HG02943 (cell line): ENCODE results near the gene CREB3L1.
A peak's percentile ranks its signal among the peaks of the same experiment; 100 is the strongest.

Experiments used
- ATAC-seq: cut with Tn5 transposase; IDR thresholded peaks from one replicate; pipeline ENCODE4 v1.9.1; 2021; ENCODE audit warnings: mild to moderate bottlenecking, low read depth, moderate library complexity; ENCODE audit not compliant: unreplicated experiment

The CREB3L1 gene

DNA sequence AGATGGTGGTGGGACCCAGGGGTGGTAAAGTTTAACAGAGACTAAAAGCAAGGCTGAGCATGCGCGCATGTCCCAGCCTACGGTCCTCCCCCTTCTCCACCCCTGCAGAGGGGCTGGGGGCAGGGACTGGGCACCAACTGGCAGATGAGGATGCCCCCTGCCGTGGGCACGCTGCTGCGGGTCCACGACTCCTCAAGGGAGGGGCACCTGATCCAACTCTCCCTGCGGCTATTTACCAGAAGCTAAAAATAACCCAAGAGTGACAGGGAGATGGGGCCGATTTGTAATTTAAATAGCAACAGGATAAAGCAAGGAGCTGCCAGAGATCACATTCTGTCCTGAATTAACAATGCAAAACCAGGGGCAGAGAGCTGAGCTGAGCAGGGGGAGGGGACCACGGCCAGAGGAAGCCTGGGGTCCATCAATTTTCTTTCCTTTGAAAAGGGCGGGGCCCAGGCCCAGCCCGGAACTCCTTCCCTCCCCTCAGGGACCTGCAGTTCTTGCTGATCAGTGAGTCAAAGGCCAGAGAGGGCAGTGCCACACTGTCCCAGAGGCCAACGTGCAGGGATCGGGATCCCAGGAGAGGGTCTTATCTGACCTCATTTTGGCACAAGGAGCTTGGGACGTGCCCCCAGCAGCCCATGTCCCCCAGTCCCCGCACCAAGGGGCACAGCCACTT is 61.7 kb downstream of the CREB3L1 start:
- ATAC-seq: no peak

DNA sequence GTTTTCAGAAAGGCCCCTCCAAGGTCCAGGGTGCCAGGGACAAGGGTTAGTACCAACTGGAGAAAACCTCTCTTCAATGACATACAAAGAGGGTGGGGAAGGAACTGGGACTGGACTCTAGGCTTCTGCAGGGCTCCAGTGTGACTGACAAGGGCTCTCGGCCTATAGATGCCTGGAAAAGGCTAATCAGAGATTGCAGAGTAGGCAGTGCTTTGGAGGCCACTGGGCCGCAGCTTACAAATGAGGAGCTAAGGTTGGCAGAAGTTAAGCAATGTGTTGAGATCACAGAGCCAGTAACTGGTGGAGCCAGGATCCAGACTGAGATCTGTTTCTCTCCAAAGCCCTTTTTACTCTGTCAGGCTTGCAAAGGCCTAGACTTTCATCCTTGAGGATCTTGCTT is 62.4 kb downstream of the CREB3L1 start:
- no peak for ATAC-seq

DNA sequence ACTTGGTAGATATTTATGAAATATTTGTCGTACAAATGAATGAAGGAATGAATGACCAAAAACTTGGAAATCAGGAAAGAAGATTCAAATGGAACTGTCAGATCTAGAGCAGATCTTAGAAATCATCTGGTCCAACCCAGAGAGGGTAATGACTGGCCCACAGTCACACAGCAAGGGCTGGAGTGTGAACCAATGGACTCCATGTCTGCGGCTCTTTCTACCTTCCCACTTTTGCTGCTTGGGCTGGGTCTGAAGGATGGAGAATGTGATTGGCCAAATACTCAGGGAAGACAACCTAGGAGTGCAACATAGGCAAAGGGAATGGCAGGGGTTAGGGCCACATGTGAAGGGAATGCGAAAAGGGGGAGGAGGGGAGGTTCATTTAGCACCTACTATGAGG is 64.0 kb downstream of the CREB3L1 start:
- no peak for ATAC-seq

DNA sequence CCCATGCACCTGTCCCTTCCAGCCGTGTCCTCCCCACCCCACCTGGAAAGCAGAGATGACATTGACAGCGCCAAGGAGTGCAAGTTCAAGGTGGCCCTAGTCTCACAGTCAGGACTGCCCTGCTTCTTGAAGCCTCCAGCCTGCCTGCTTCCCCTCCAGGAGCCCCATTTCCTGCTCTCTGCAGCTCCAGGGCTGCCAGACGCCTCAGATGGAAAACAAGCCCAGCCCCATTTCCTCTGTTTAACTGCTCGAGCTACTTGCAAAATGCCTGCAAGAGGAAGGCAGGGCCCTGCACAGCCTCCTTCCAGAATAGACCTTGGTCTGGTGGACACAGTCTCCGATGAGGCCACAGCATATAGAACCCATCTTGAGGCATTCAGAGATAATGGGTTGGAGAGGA is 64.8 kb downstream of the CREB3L1 start:
- ATAC-seq: no peak

DNA sequence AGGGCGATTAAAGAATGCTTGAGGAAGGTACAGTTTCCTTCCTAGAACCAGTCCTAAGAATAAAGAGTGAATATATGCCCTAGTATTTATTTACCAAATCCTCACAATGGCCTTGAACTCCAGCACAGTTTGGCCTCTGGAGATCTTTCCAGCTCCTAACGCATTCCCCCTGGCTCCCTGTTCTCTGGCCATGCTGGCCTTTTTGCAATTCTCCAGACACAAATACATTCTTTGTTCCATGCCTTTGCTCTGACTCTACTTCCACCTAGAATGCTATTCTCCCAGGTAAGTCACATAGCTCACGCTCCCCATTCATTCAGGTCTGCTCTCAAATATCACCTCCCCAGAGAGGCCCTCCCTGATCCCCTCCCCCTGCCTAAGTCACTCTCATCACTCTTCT is 66.1 kb downstream of the CREB3L1 start:
- ATAC-seq: no peak

DNA sequence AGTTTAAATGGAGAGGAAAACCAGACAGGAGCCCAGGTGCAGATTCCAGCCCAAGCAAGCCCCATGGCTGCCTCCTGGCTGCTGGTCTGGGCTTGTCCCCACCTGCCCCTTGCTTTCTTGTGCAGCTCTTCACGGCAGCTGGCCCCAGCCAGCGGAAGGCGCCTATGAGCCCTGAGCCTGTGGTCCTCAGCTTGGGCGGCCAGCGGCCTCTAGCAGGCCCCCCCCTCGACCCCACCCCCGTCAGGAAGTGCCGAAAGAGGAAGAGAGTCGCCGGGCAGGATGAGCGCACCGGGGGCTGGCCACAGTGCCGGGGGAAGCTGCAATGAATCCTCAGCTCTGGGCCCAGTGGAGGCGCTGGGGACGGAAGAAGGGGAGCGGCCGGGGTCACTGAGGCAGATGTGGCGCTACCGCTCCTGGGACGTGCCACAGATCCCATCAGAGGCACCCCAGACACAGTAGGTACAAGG is 67.7 kb downstream of the CREB3L1 start:
- no peak for ATAC-seq

DNA sequence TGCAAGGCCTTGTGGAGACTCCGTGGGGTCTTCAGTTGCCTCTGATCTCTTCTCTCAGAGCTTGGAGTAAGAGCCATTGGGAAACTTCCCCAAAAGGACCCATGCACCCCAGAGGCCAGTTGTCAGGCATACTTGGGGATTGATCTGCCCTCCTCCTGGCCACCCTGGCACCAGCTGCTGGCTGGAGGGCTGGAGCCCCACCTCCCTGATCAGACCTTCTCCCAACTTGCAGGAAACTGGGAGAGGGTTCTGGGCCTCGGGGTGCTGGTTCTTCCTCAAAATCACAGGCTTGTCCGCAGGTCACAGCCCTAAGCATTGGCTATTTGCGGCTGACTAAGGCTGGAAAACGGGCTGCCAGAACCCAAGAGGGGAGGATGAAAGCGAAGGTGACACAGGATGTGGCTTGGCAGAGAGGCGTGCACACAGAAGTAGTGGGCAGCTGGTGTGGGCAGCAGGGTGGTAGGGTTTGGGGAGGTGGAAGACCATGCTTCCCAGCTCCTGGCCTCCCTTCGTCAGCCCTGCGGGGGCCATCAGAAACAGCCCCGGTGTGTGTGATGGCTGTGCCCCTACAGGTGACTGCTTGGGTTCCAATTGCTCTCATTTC is 68.5 kb downstream of the CREB3L1 start:
- no peak for ATAC-seq

DNA sequence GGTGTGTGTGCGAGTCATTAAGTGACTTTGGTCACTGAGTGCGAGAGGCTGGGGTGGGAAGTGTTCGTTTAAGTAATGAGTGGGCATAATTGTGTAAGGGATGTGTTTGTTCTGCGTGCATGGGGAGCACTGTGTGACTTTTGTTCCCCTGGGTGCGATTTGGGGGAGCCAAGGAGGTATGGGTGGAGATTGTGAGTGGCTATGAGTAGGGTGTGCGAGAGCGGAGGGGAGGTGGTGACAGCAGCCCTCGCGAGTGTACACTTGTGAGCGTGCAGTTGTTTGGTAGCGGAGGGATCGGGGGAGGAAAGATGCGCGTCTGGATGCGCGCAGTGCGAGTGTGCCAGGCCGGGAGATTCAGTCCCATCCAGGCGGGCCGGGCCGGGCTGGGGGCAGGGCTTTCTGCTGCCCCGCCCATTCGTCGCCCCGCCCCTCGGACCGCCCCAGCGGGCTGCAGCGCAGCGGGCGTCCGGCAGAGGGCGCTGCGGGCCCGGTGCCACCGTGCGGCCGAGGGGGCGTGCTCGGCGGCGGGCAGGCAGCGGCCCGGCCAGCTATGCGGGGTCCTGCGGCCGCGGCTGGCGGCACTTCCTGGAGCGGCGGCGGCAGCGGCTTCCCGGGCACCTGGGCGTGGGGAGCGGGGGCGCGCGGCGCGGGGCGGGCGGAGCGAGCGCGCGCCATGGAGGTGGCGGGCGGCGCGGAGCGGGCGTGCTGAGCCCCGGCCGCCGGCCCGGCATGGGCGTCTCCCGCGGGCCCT is 69.6 kb downstream of the CREB3L1 start, which contains the start of gene DGKZ:
DGKZ (plus strand) TSS at position 578 of the 751 bp plus-strand sequence. CDS start 197 bp downstream, outside the sequence.
- ATAC-seq: peak; percentile 57

DNA sequence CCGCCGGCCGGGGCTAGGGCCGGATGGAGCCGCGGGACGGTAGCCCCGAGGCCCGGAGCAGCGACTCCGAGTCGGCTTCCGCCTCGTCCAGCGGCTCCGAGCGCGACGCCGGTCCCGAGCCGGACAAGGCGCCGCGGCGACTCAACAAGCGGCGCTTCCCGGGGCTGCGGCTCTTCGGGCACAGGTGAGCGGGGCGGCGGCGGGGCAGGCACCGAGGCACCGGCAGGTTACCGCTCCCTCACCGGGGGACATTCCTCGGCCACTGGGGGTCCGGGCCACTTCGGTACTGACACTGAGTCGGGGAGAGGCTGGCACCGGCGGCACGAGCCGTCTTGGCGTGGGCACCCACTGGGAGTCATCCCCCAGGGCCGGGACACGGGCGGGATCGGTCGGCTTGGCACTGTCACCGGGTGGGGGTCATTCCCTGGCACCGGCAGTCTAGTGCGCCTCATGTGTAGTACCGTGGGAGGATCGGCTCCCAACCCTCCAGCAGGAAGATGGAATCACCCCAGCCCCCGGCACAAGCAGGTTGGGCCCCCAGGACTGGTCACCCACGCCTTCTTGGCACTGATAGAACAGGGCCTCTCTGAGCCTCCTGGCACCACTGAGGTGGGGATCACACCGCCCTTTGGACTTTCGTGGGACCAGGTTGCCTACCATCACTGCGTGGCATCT is 70.3 kb downstream of the CREB3L1 start:
- ATAC-seq: no peak

DNA sequence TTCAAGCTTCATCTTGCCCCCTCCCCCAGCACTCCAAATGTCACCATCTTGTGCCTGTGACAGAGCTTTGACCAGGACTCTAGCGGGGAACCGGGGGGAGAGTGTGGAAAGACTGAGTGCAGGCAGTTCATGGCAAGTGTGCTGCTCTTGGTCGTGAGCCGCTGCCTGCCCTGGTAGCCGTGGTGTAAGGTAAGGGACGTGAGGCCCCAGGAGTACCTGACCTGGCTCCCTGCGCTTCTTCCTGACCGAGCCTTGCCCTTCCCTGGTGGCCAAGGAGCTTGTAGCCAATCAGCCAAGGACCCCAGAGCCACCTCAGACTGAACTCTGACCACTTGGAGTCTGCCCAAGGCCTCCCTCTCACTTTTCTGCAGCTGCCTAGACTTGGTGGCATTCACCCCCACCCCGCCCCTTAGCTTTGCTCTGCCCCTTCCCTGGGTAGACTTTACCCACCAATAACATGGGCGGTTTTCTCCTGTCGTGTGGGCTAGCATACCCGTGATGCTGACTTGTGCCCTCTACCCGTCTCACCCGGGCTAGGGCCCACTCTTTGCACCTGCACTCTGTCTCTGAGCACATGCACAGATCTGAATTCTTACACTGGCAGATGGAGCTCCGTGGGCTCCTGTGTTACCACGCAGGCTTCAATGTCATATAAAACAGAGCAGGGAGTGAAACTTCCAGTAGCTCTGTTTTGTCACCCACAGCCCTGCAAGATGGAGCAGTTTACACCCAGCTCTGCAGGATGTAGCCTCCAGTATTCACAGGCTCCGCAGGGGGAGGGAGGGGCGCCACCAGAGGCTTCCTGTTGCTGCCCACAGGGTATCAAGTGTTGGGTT is 71.3 kb downstream of the CREB3L1 start:
- ATAC-seq: no peak

DNA sequence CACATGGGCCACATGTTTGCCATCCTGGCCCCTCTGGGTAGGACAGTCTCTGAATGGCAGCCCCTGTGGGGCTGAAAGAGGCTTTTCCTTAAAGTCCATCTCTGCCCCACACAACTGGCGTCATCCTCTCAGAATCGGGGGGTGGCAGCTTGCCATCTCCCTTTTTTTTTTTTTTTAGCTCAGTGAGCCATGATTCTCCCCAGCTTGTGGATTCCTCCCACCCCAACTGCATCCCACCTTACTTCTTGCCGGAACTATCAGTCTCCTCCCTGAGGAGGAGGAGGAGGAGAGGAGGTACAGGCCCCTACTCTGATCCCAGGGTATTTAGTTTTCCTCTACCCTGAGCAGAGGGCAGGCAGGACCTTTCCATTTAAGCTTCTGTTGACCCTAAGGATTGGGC is 73.2 kb downstream of the CREB3L1 start:
- ATAC-seq: no peak

DNA sequence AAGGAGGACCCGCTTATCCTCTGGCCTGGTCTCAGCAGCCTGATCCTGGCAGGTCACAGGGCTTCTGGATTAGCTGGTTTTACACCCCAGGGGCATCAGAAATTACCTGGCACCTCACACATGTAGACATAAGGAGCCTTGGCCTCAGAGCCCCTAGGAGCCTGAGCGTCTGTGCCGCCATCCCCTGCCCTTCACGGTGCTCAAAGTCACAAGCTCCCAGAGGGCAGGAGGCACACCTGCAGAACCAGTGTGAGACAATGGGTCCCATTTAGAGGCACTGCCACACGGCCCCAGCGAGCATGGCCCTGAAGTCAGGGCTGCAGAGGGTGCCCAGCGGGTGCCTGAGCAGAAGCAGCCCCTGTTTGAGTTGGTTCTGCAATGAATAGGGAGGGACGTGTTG is 73.7 kb downstream of the CREB3L1 start:
- ATAC-seq: no peak

DNA sequence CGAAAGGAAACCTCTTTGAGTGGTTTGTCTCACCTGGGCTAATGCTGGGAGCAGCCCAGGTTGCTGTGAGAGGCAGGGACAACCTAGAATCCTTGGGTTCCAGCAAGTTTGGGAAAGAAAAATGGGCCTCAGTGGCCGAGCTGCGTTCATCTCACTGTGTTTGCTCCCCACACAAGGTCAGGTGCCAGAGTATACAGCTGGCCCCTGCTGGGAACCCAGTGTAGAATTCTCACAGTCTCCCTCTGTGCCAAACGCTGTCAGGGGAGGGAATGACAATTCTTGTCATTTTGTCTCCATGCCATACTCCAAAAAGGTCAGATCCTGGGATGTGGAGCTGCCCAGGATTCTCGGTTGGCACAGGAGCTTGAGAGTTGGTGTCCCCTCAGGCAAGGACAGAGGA is 74.1 kb downstream of the CREB3L1 start:
- no peak for ATAC-seq

DNA sequence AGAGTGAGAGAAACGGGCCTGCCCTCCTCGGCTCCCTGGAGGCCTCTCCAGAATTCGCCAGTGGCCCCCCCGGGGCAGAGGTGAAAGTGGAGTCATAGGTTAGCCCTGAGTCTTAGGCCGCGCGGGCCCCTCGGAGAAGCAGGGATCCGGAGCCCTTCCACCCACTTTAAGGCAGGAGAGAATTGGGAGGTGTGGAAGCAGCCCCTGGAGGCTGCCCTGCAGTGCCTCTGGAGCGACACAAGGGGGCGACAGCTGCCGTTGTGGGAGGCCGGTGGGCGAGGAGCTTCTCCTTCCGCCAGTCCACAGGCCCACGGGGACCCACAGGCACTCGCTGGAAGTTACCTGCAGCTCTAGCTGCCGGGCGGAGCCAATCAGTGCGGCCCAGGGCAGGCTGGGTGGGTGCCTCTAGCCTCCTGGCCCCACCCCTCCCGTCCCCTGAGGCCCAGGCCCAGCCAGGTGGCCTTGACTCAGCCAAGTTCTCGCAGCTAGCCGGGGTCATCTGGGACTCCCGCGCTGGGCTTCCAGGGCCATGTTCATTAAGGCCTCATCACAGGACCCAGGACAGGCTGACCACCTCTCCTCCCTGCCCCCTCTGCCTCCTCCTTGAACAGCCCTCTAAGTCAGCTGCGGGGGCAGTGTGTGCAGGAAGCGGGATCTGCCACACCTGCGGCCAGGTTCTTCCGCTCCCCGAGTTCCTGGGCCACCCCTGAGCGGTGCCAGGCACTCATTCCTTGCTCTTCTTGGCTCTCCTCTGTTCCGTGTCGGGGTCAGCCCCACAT is 74.8 kb downstream of the CREB3L1 start:
- no peak for ATAC-seq

DNA sequence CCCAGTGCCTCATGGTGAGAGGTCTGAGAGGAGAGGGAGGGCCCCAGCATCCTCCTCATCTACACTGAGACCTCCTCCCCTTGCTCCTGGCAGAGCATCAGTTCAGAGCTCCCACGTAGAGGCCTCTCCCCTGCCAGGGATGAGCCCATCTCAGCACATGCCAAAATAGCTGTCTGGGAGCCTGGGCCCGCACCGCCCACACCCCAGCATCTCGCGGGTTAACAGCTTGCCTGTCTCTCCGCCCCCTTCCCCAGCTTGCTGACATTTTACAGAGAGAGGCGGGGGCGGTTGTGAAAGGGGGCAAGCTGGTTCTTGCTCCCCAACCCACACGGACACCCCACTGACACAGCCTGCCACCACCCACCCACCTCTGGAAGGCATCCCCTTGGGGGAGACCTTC is 76.2 kb downstream of the CREB3L1 start:
- ATAC-seq: no peak

DNA sequence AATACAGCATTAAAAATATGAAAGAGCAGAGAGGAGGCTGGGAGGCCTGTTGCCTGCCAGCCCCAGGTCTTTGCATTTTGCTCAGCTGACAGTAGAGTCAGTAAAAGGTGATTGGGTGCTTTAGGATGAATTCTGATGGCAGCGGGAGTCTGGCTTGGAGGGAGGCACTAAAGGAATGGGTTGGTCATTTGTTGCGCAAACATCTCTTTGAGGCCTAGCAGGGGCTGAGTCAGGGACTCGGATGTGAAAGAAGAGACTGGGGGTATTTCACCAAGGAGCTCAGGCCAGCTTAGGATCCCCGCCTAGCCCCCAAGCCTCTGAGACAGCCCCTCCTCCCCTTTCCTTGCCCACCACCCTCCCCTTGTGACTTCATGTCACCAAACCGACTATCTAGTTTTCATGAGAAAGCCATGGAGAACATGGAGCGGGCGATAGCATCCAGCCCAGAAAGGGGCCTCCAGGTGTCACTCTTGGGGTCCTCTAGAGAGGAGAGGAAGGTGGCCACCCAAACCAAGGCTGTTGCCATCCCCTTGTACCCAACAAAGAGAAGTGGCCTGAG is 79.5 kb downstream of the CREB3L1 start:
- no peak for ATAC-seq

DNA sequence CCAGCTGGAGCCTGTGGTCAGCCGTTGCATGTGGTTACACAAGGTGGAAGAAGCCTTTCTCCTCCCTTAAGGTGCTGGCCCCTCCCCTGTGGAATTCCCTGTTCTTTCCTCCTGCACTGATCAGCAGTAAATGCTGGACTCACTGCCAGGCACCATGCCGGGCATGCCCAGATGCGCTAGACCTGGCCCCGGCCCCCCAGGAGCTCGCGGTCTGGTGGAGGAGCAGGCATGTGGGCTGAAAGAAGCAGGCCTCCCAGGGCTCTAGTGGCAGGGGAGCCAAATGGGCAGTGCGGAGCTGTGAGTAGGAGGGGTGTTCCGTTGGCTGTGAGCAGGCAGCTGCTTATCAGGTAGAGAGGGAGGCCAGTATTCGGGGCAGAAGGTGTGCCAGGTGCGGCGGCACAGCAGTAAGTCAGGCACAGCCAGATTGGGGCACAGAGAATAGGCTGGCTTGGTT is 80.0 kb downstream of the CREB3L1 start:
- ATAC-seq: no peak

DNA sequence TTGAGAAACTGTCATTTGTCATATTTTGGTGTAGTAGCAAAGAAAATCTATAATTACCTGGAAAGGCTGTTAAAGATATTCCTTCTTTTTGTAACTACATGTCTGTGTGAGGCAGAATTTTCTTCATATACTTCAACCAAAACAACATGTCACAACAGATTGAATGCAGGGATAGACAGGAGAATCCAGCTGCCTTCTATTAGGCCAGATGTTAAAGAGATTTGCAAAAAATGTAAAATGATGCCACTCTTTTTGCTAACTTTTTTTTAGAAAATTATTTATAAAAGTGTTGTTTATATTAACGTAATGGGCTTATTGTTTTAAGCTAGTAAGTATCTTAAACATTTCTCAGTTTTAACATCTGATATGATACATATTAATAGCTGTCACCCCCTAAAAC is 82.5 kb downstream of the CREB3L1 start:
- ATAC-seq: no peak

DNA sequence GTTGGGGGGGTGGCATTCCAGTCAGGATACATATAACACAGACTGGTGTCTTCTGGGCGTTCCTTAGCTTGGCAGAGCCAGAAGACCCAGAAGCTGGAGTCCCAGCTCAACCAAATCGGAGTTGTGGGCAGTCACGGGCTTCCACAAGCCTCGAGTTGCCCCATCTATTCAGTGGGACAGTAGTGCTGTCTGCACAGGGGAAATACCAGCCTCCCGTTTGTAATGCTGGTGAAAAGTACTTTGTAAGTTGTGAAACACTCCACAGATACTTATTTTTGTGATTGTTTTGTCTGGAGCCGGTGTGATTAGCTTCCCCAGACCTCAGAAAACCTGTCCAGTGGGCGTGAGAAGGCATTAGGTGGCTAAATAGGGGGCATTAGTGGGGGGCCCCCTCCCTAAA is 83.4 kb downstream of the CREB3L1 start:
- no peak for ATAC-seq
